SIG-M5 treated with dmso at 0.1 percent for 504 hours (cell line): ENCODE data around the gene MSLN.
"Not testable (repeated sequence)": the region's sequence is repeated elsewhere in the genome, so short reads cannot be mapped to it uniquely, and the experiment has no call there.

Experiments used
- DNase-seq: peaks from one replicate; lab custom pipeline; 2025; ENCODE audit not compliant: unreplicated experiment; lab: John Stamatoyannopoulos, UW

Gene MSLN

DNA sequence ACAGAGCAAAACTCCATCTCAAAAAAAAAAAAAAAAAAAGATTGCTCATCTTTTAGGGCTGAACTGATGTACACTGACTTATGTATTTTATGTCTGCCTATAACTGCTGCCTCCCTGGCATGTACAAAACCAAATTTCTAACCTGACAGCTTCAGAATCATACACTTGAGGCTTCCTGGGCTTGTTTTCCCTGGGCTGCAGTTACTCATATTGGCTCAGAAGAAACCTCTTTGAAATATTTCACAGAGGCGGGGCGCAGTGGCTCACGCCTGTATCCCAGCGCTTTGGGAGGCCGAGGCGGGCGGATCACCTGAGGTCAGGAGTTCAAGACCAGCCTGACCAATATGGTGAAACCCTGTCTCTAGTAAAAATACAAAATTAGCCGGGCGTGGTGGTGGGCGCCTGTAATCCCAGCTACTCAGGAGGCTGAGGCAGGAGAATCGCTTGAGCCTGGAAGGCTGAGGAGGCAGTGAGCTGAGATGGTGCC, 6.4 kb upstream of the MSLN start:
- not testable (repeated sequence) for DNase-seq

DNA sequence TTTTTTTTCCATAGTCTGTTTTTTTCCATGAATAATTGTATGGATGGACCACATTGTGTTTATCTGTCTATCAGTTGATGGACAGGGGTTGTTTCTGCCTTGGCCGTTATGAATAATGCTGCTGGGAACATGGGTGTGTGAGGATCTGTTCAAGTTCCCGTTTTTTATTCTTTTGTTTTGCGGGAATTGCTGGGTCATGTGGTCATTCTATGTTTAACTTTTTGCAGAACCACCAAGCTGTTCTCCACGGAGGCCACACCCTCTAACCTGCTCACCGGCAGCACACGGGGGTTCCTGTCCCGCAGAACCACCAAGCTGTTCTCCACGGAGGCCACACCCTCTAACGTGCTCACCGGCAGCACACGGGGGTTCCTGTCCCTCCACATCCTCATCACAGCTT, 5.9 kb upstream of the MSLN start:
- DNase-seq, result peak; percentile 48

DNA sequence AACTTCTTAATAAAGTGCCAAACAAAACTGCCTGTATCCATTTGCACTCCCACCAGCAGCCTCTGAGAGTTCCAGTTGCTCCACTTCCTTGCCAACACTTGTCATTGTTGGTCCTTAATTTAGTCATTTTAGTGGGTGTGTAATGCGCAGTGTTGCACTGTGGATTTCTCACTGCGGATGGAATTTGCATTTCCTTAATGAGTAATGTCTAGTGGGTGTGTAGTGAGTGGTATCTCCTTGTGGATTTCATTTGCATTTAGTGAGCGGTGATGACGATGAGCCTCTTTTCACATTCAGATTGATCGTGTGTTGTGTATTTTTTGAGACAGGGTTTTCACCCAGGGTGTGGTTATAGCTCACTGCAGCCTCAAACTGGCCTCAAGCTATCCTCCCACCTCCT, 4.1 kb upstream of the MSLN start:
- DNase-seq, result no peak

DNA sequence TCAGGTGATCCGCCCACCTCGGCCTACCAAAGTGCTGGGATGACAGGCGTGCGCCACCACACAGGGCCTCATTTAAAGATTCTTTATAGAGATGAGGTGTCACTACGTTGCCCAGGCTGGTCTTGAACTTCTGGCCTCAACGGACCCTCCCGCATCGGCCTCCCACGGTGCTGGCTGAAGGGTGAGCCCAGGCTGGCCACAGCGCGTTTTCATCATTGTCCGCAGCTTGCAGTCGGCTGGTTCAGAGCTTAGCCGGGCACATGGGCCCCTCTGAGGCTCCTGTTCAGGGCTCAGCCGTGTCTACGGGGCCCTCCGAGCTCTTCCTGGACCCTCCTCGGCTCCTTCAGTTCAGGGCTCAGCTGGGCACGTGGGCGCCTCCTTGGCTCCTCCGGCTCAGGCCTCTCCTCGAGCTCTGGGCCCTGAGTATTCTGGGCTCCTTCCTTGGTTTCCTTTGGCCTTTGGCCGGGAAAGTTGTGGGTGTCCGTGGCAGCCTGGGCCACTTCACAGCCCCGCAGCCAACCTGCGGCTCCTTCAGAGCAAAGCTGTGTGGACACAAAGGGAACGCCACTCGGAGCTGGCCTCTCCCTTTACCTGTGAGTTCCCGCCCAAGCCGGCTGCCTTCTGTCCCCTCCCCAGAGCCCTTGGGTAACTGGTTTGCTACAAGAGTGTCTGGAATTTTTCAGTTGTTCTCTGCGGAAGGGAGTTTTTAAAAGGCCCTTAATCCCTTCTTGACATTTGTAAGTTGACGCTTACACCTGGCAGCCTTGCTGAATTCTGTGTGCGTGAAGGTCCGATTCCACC, 1.2 kb upstream of the MSLN start:
- DNase-seq, result no peak

DNA sequence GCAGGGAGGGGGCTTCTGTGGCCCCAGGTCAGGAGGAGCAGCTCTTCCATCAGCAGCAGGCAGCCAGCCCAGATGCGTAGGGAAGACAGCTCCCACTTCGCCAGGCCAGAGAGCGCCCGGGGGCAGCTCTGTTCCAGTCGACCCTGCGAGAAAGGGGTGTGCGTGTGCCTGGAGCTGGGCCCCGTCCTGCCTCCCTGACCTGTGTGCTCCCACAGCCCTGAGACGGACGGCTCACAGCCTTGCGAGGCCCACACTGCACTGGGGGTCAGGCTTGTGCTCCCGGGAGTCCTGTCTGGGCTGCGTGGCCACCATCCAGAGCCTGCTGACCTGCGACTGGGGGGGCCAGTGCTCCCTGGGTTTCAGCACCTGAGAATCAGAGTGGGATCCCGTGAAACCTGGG, 469 bp upstream of the MSLN start:
- DNase-seq, result no peak

DNA sequence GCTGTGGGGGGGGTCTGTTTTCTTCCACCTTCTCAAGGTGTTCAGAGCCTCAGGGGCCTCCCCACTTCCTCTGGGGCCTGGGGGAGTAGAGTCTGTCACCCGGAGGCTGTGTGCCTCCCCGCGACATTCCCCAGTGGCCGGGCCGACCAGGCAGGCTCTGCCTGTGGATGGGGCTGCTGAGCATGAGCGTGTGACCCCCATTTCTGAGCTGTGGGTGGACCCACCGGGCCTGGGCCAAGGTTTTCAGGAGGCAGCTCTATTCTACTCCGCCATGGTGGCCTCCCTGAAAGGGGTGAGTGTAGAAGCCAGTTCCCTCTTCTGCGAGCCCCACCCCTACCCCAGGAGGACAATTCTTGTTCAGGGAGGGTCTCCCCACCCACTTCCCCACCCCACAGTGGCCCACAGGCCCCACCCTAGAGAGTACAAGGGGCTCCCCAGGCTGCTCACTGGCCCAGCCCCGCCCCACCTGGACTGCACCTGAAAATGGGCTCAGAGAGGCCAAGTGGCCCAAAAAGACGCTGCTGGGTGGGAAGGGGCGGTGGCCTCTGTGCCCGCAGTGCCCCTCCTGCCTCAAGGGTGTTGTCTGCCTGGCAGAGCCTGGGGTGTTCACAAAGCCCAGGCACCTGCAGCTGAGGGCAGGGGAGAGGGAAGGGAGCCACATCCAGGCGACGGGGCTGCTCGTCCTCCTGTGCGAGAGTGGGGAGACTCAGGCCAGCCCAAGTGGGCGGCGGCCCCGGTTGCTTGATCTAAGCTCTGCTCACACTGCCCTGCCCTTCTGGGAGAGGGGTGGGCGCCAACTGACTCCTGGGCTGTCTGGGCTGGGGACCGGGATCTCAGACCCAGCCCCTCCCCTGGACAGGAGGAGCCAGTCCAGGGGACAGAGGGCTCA, 1.3 kb downstream of the MSLN start:
- DNase-seq, result no peak

DNA sequence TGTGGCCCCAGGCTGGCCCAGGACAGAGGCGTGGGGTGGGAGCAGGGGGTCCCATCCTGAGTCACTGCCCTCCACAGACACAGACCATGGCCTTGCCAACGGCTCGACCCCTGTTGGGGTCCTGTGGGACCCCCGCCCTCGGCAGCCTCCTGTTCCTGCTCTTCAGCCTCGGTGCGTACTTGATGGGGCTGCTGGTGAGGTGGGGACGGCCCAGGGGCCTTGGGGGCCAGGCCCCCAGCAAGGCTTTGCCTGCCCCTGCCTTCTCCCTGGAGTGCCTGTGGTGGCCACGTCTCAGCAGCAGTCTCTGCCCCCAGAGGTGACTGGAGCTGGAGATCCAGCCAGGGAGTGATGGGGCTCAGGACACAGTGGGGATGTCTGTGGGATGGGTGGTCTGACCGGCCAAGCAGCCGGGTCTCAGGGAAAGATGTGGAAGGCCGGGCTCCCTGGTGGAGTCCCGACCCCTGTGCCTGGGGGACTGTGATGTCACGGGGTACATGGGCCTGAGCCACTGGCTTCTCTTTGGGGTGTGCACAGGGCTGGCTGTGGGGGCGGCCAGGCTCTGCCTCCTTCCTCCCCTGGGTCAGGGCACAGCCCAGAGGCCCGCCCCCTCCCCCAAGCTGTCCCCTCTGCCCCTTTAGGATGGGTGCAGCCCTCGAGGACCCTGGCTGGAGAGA, 2.2 kb downstream of the MSLN start:
- no peak for DNase-seq

DNA sequence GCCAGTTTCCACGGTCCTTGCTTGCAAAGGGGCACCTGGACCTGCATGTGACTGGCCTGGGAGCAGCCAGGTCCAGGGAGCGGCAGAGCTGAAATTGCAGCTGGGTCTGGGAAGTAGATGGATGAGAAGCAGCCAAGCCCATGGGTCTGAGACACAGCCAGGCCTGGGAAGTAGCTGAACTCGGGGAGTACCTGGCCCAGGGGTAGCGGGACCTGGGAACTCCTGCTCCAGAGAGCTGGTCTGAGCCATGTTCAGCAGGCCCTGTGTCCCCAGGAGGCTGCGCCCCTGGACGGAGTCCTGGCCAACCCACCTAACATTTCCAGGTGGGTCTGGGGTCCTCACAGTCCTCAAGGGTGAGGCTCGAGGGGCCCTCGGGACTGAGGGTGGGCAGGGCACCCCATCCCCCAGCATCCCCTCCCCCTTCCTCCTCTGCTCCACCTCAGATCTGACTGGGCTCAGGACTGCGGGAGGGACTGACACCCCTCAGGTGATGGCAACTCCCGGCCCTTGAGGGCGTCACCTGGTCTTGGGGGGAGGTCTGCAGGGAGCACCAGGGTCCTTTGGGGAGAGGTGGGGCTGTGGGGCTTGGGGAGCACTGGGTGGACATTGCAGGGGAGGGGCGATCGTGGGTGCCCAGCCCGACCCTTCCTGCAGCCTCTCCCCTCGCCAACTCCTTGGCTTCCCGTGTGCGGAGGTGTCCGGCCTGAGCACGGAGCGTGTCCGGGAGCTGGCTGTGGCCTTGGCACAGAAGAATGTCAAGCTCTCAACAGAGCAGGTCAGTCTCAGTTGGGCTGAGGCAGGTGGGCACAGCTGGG, 3.0 kb downstream of the MSLN start:
- DNase-seq, result no peak

DNA sequence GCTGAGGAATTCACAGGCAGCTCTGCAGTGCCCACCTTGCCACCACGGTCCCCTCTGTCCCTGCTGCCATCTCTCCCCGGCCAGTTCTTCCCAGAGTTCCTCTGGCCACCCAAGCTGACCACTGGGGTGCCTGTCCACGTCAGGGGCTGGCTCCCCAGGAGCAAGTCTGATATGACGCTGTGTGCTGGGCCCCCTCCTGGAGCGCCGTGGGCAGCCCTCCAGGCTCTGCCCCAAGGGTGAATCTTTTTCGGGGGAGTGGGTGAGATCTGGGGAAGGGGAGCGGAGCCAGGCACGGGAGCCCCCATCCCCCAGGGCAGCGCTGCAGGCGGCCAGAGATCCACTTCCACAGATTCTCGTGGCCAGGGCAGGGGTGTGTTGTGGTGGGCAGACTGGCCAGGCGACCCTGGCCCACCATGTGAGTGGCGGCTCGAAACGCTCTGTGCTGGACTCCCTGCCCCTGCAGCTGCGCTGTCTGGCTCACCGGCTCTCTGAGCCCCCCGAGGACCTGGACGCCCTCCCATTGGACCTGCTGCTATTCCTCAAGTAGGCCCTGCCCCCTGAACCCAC, 3.7 kb downstream of the MSLN start:
- DNase-seq, result no peak

DNA sequence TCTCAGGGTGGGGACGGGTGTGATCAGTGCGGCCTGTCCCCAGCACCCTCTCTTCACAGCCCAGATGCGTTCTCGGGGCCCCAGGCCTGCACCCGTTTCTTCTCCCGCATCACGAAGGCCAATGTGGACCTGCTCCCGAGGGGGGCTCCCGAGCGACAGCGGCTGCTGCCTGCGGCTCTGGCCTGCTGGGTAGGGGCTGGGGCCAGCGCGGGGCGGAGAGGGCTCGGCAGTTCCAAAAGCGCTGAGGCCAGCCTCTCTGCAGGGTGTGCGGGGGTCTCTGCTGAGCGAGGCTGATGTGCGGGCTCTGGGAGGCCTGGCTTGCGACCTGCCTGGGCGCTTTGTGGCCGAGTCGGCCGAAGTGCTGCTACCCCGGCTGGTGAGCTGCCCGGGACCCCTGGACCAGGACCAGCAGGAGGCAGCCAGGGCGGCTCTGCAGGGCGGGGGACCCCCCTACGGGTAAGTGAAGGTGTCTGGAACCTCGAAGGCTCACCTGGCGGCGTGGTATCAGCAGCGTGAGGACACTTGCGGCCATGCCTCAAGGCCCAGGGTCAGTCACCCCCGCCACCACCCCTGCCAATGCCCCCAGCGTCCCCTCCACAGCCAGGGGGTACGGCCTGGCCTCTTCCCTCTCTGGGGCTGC, 4.4 kb downstream of the MSLN start:
- no peak for DNase-seq

DNA sequence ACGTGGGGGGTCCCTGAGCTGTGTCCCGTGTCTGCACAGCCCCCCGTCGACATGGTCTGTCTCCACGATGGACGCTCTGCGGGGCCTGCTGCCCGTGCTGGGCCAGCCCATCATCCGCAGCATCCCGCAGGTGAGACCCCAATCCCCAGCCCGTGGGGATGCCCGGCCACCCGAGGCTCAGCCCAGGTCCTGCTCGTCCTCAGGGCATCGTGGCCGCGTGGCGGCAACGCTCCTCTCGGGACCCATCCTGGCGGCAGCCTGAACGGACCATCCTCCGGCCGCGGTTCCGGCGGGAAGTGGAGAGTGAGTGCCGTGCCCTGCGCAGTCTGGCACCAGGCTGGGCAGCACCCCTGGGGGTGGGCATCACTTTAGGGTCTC, 4.9 kb downstream of the MSLN start:
- no peak for DNase-seq

DNA sequence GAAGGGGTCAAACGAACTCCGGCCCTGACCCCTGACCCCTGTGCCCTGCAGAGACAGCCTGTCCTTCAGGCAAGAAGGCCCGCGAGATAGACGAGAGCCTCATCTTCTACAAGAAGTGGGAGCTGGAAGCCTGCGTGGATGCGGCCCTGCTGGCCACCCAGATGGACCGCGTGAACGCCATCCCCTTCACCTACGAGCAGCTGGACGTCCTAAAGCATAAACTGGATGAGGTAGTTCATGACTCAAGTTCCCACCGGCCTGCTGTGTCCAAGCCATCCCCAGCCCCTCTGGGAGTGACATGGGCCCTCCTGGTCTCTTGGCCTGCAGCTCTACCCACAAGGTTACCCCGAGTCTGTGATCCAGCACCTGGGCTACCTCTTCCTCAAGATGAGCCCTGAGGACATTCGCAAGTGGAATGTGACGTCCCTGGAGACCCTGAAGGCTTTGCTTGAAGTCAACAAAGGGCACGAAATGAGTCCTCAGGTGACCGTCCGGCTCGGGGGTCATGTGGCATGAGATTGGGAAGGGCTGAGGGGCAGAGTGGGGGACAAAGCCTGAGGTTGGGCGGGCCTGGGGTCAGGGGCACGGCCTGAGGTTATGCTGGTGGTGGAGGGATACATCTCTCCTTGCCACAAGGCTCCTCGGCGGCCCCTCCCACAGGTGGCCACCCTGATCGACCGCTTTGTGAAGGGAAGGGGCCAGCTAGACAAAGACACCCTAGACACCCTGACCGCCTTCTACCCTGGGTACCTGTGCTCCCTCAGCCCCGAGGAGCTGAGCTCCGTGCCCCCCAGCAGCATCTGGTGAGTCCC, 5.7 kb downstream of the MSLN start:
- no peak for DNase-seq

DNA sequence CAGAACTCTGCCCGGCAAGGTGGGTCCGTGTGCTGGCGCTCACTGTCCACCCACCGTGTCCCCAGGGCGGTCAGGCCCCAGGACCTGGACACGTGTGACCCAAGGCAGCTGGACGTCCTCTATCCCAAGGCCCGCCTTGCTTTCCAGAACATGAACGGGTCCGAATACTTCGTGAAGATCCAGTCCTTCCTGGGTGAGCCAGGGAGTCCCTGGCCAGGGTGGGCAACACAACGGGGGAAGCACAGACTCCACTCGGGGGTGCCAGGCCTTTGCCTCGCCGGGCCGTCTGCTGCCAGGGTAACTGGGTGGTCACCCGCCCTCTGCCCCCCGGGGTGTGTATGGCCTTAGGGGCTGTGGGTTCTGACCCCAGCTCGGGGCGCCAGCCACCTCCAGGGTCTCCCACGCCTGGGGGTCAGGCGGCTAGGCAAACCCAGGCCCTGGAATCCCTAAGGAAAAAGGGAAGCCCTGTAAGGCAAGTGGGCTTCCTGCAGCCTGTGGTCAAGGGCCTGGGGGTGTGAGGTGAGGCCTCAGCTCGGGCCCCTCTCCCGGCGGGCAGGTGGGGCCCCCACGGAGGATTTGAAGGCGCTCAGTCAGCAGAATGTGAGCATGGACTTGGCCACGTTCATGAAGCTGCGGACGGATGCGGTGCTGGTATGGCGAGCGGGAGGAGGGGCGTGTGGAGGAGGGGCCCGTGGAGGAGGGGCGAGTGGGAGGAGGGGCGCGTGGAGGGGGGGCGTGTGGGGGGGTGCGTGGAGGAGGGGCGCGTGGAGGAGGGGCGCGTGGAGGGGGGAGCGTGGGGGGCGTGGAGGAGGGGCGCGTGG, 6.5 kb downstream of the MSLN start:
- no peak for DNase-seq

DNA sequence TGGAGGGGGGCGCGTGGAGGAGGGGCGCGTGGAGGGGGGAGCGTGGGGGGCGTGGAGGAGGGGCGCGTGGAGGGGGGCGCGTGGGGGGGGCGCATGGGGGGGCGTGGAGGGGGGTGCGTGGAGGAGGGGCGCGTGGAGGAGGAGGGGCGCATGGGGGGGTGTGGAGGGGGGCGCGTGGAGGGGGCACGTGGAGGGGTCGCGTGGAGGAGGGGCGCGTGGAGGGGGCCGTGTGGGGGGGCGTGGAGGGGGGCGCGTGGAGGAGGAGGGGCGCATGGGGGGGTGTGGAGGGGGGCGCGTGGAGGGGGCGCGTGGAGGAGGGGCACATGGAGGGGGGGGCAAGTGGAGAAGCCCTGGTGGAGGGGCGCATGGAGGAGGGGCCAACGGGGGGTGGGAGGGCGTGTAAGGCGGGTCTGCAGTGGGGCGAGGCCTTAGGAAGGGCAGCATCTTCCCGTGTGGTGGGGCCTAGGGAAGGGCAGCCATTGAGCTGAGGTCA, 7.3 kb downstream of the MSLN start:
- DNase-seq, result no peak

DNA sequence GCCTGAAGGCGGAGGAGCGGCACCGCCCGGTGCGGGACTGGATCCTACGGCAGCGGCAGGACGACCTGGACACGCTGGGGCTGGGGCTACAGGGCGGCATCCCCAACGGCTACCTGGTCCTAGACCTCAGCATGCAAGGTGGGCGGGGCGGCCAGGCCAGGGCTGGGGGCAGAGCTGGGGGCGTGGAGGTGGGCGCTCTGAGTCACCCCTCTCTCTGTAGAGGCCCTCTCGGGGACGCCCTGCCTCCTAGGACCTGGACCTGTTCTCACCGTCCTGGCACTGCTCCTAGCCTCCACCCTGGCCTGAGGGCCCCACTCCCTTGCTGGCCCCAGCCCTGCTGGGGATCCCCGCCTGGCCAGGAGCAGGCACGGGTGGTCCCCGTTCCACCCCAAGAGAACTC, 7.9 kb downstream of the MSLN start:
- no peak for DNase-seq

DNA sequence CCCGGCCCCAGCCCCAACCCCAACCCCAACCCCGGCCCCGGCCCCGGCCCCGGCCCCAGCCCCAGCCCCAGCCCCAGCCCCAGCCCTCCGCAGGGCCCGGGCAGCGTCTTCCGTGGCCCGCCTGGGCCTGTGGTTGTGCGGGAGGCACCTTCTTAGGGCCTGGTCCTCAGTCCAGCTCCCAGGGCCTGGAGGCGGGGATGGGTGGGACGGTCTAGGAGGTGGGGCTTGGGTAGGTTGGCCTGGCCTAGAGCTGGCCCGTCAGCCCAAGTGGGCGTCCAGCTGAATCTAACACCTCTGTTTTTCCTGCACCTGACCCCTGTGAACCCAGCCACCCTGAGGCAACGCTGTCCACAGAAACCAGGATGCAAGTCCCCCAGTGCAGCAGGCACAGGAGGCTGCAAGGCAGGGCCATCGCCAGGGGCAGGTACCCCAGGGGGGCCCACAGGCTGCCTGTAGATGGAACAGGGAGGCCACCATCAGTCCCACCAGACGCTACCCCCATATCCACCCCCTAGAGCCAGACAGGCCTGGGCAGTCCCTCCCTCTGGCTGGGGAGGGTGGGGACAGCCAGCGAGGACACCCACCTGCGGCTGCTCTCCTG, 8.8 kb downstream of the MSLN start:
- DNase-seq, result no peak

DNA sequence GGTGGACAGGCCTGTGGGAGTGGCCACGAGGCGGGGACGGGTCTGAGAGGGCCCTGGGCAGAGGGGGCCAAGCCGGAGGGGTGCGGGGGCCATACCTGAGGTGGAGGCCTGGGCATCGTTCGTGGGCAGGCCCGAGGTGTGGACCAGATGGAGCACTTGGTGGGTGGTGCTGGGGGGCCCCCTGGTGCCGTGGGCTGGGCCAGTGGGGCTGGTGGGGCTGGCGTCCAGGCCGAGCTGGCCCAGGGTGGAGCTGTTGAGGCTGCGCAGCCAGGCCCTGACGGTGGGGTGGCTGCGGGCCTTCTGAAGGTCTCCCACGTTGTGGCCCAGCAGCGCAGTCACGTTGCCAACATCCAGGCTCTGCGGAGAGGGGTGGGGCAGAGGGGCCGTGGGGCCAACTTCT, 9.4 kb downstream of the MSLN start:
- no peak for DNase-seq

DNA sequence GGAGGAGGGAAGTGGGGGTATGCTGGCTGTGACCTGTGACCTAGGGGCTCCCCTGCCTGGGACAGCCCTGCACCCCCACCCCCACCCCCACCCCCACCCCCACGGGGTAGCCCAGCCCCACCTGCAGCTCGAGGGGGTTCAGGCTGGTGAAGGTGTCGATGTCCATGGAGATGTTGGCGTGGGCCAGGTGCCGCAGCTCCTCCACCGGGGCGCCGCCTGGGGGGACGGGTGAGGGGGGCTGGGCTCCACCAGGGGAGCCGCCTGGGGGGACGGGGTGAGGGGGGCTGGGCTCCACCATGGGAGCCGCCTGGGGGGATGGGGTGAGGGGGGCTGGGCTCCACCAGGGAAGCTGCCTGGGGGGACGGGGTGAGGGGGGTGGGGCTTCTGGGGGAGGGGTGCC, 9.9 kb downstream of the MSLN start:
- no peak for DNase-seq
